ENCODE measurements around the gene IMPDH1.

DNA sequence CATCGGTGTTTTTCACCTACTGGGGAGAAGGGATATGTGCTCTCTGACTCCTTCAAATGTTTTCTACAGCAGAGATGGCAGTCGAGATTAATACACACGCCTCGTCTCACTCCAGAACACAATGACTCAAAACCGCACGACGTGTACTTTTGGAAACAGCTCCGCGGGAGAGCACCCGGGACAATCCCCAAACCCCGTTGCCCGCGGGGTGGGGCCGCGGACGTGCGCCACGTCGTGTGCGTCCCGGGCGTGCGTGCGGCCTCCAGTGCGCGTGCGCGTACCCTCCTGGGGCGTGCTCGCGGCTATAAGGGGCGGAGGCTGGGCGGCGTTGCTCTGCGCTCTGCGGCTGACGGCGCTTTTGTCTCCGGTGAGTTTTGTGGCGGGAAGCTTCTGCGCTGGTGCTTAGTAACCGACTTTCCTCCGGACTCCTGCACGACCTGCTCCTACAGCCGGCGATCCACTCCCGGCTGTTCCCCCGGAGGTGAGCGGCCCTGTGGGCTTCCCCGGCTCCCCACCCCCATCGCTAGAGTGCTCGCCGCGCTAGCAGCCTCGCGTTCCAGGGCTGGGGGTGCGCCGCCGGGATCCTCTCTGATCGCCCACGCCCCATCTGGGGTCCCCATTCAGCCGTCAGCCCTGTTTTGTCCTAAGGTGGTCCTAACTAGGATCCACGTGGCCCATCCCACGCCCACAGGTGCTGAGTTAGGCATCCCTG is 45.9 kb upstream of the IMPDH1 start, which contains the start of gene HILPDA:
- TF ChIP-seq, protein P1, sequence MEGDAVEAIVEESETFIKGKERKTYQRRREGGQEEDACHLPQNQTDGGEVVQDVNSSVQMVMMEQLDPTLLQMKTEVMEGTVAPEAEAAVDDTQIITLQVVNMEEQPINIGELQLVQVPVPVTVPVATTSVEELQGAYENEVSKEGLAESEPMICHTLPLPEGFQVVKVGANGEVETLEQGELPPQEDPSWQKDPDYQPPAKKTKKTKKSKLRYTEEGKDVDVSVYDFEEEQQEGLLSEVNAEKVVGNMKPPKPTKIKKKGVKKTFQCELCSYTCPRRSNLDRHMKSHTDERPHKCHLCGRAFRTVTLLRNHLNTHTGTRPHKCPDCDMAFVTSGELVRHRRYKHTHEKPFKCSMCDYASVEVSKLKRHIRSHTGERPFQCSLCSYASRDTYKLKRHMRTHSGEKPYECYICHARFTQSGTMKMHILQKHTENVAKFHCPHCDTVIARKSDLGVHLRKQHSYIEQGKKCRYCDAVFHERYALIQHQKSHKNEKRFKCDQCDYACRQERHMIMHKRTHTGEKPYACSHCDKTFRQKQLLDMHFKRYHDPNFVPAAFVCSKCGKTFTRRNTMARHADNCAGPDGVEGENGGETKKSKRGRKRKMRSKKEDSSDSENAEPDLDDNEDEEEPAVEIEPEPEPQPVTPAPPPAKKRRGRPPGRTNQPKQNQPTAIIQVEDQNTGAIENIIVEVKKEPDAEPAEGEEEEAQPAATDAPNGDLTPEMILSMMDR (conservative IDR thresholded peaks at IDR 0.05 in 1 of 2, IDR thresholded peaks at IDR 0.05 in 1 of 2; ENCODE audit: extremely low read depth in 1 of 2, insufficient read depth in 1 of 2, low read depth in 1 of 2, low read length in 2 of 2), result no peak
- TF ChIP-seq EZH2 (IDR thresholded peaks at IDR 0.05; ENCODE audit: borderline replicate concordance, low read length), result no peak
